Measurements from ENCODE around the gene MSI2. TPM values are rescaled to one million over a fixed set of nuclear protein-coding genes. Genes with fewer than 3 reads are reported as not detected.

MSI2 gene
- total and polyA plus RNA-seq, 2 donors (not counting 1 experiment from before 2014, with no cell fraction given) = 16.1 to 196 TPM

- Histone ChIP-seq H3K4me3 (ENCODE audit: control extremely low read depth in 1 of 5, extremely low read depth in 1 of 5, insufficient read depth in 1 of 5, low read depth in 2 of 5, low read length in 4 of 5) (no peak overlapping the region), H3K9me3 (ENCODE audit: control extremely low read depth in 1 of 3, control insufficient read depth in 2 of 3, insufficient read depth in 1 of 3, low read length in 2 of 3) (no peaks in the 10 kb centered on the region), H3K27ac (ENCODE audit: low read length in 2 of 2) (peak overlapping the region in 1 of 2 donors; percentile 43), H3K4me1 (ENCODE audit: control insufficient read depth in 2 of 2, insufficient read depth in 2 of 2, low read length in 2 of 2) (peaks cover 40 to 44% of the 10 kb centered on the region in 2 donors), H3K27me3 (replicated peaks in 1 of 4; ENCODE audit: control extremely low read depth in 1 of 4, control insufficient read depth in 3 of 4, insufficient read depth in 4 of 4, low read length in 3 of 4) (no peaks in the 10 kb centered on the region), H4K20me1 (ENCODE audit: control insufficient read depth, insufficient read depth, low read length, poor library complexity, severe bottlenecking) (peaks cover 50% of the 10 kb centered on the region), H3K36me3 (replicated peaks in 1 of 2; ENCODE audit: control extremely low read depth in 1 of 2, control insufficient read depth in 1 of 2, extremely low read depth in 1 of 2, insufficient read depth in 2 of 2, low read length in 1 of 2) (peaks cover 0 to 2% of the 10 kb centered on the region in 2 experiments), H3K9ac (ENCODE audit: low read length) (peak overlapping the region; percentile 59), H3K79me2 (ENCODE audit: control insufficient read depth, insufficient read depth, low read length) (peaks cover 77% of the 10 kb centered on the region), H3K4me2 (replicated peaks; ENCODE audit: low read depth, low read length, poor library complexity, severe bottlenecking) (peak overlapping the region; percentile 82), H2AFZ (ENCODE audit: insufficient read depth, low read depth, low read length, poor library complexity, severe bottlenecking) (no peak overlapping the region)
- no peak for TF ChIP-seq CTCF (IDR thresholded peaks at IDR 0.05)
- TF ChIP-seq EZH2 (IDR thresholded peaks at IDR 0.05; ENCODE audit: borderline replicate concordance, insufficient read depth, low read depth, low read length, poor library complexity, severe bottlenecking) = no peak
- Mint-ChIP-seq H3K9me3 (ENCODE audit: insufficient read depth) (no peaks in the 10 kb centered on the region), H3K27me3 (no peaks in the 10 kb centered on the region), H3K4me3 (peak overlapping the region; percentile 84), H3K4me1 (peaks cover 55% of the 10 kb centered on the region), H3K27ac (peak overlapping the region; percentile 78)
- peak; percentile 36 for DNase-seq
- ChIA-PET CTCF (interaction anchor here (1.8 to 2.2 kb wide), 2 partner anchors 114 to 314 kb away, joined by 11 to 15 read pairs; no protein-coding TSS in a partner anchor), POLR2A (interaction anchor here (0.6 to 0.7 kb wide), 3 partner anchors 8 to 182 kb away, joined by 3 to 5 read pairs (median 3); no protein-coding TSS in a partner anchor)
- WGBS (ENCODE audit: insufficient coverage) = 22% methylated on average over 3 of the region's 3 CpGs
- intact Hi-C loops (cut with micrococcal nuclease) = loop anchor here (5.0 kb wide), 1 partner anchor 101 kb away; the partner anchor contains the start of gene MSI2
- peak; percentile 21 for ATAC-seq (ENCODE audit: low read depth)
Measured at GRCh38 chr17:57357830-57358430, 101.6 kb downstream of the MSI2 start.

- H3K27ac ChIP-seq (ENCODE audit: low read length in 2 of 2) = no peak overlapping the region
- WGBS (ENCODE audit: insufficient coverage) = no CpG with 5 or more reads among the region's 2 CpGs
- peaks cover 88% of the 10 kb centered on the region for H3K79me2 ChIP-seq (ENCODE audit: control insufficient read depth, insufficient read depth, low read length)
- peaks cover 51% of the 10 kb centered on the region for H3K4me1 Mint-ChIP-seq
- peaks cover 0 to 2% of the 10 kb centered on the region in 2 experiments for H3K36me3 ChIP-seq (replicated peaks in 1 of 2; ENCODE audit: control extremely low read depth in 1 of 2, control insufficient read depth in 1 of 2, extremely low read depth in 1 of 2, insufficient read depth in 2 of 2, low read length in 1 of 2)
- no peaks in the 10 kb centered on the region for H3K9me3 Mint-ChIP-seq (ENCODE audit: insufficient read depth)
- TF ChIP-seq EZH2 (IDR thresholded peaks at IDR 0.05; ENCODE audit: borderline replicate concordance, insufficient read depth, low read depth, low read length, poor library complexity, severe bottlenecking) (no peak), CTCF (IDR thresholded peaks at IDR 0.05) (no peak)
- H3K4me3 Mint-ChIP-seq = no peak overlapping the region
- ChIA-PET POLR2A (no interaction called here), CTCF (interaction anchor here (1.3 kb wide), 1 partner anchor 117 kb away, joined by 5 read pairs; no protein-coding TSS in a partner anchor)
- no peak overlapping the region for H2AFZ ChIP-seq (ENCODE audit: insufficient read depth, low read depth, low read length, poor library complexity, severe bottlenecking)
- ATAC-seq (ENCODE audit: low read depth) = no peak
- no peaks in the 10 kb centered on the region for H3K27me3 Mint-ChIP-seq
- H3K27me3 ChIP-seq (replicated peaks in 1 of 4; ENCODE audit: control extremely low read depth in 1 of 4, control insufficient read depth in 3 of 4, insufficient read depth in 4 of 4, low read length in 3 of 4) = no peaks in the 10 kb centered on the region
- peaks cover 31 to 38% of the 10 kb centered on the region in 2 donors for H3K4me1 ChIP-seq (ENCODE audit: control insufficient read depth in 2 of 2, insufficient read depth in 2 of 2, low read length in 2 of 2)
- peaks cover 49% of the 10 kb centered on the region for H4K20me1 ChIP-seq (ENCODE audit: control insufficient read depth, insufficient read depth, low read length, poor library complexity, severe bottlenecking)
- H3K27ac Mint-ChIP-seq = no peak overlapping the region
- H3K9me3 ChIP-seq (ENCODE audit: control extremely low read depth in 1 of 3, control insufficient read depth in 2 of 3, insufficient read depth in 1 of 3, low read length in 2 of 3) = no peaks in the 10 kb centered on the region
- no peak for DNase-seq
- no peak overlapping the region for H3K4me3 ChIP-seq (ENCODE audit: control extremely low read depth in 1 of 5, extremely low read depth in 1 of 5, insufficient read depth in 1 of 5, low read depth in 2 of 5, low read length in 4 of 5)
- intact Hi-C loops (cut with micrococcal nuclease) = no loop called here
- H3K4me2 ChIP-seq (replicated peaks; ENCODE audit: low read depth, low read length, poor library complexity, severe bottlenecking) = no peak overlapping the region
- H3K9ac ChIP-seq (ENCODE audit: low read length) = no peak overlapping the region
Measured at GRCh38 chr17:57360266-57360665, 103.9 kb downstream of the MSI2 start.

Data from B cell (primary cell).